SK-N-SH treated with all-trans-retinoic acid at 6 μM for 48 hours (cell line): ENCODE measurements around the gene BBS10.

ENCODE experiments used
- ATAC-seq: fragments of 200-7000 bp; cut with Tn5 transposase; 3 replicates; pipeline ENCODE4 v1.9.1; 2020; ENCODE audit warnings: mild to moderate bottlenecking, moderate library complexity
- ARNTL ChIP-seq: fragments of 450-650 bp; formaldehyde crosslinking; IDR thresholded peaks from 2 replicates; pipeline ENCODE4 v1.5.0; 2020; ENCODE audit warnings: low read depth, mild to moderate bottlenecking, moderate library complexity, borderline replicate concordance
- BACH2 ChIP-seq: fragments of 250-450 bp; sonication (Bioruptor Pico); IDR thresholded peaks from 2 replicates; pipeline ENCODE4 v1.9.0; 2021; ENCODE audit warnings: mild to moderate bottlenecking, borderline replicate concordance
- CREB5 ChIP-seq: fragments of 250-450 bp; sonication (Bioruptor Pico); IDR thresholded peaks from 2 replicates; pipeline ENCODE4 v1.5.1; 2020; ENCODE audit warnings: low read depth, mild to moderate bottlenecking, moderate library complexity
- CSDC2 ChIP-seq: fragments of 250-450 bp; sonication (Bioruptor Pico); IDR thresholded peaks from 2 replicates; pipeline ENCODE4 v1.5.0; 2020; ENCODE audit warnings: mild to moderate bottlenecking, moderate library complexity
- CSRNP3 ChIP-seq: fragments of 250-450 bp; sonication (Bioruptor Pico); IDR thresholded peaks from 2 replicates; pipeline ENCODE4 v1.5.1; 2021; ENCODE audit warnings: mild to moderate bottlenecking, moderate library complexity
- GLIS3 ChIP-seq: fragments of 250-450 bp; sonication (Bioruptor Pico); IDR thresholded peaks from 2 replicates; pipeline ENCODE4 v1.5.0; 2020; ENCODE audit warnings: mild to moderate bottlenecking, moderate library complexity
- ISL1 ChIP-seq: fragments of 250-450 bp; sonication (Bioruptor Pico); IDR thresholded peaks from 2 replicates; pipeline ENCODE4 v2.1.2; 2022; ENCODE audit warnings: mild to moderate bottlenecking, moderate library complexity
- OSR1 ChIP-seq: fragments of 250-450 bp; sonication (Bioruptor Pico); IDR thresholded peaks from 2 replicates; pipeline ENCODE4 v1.8.0; 2022; ENCODE audit warnings: moderate library complexity, mild to moderate bottlenecking, inconsistent platforms
- PATZ1 ChIP-seq: fragments of 250-450 bp; sonication (Bioruptor Pico); IDR thresholded peaks from 2 replicates; pipeline ENCODE4 v1.8.0; 2020; ENCODE audit warnings: mild to moderate bottlenecking, moderate library complexity, borderline replicate concordance
- POU6F1 ChIP-seq: fragments of 250-450 bp; sonication (Bioruptor Pico); IDR thresholded peaks from 2 replicates; pipeline ENCODE4 v1.8.0; 2021; ENCODE audit warnings: low read depth, mild to moderate bottlenecking, moderate library complexity, borderline replicate concordance
- PPARA ChIP-seq: fragments of 250-450 bp; sonication (Bioruptor Pico); IDR thresholded peaks from 2 replicates; pipeline ENCODE4 v1.5.0; 2020; ENCODE audit warnings: mild to moderate bottlenecking, borderline replicate concordance
- RARB ChIP-seq: fragments of 250-450 bp; sonication (Bioruptor Pico); IDR thresholded peaks from 2 replicates; pipeline ENCODE4 v1.8.0; 2021; ENCODE audit warnings: mild to moderate bottlenecking, moderate library complexity
- SNAI2 ChIP-seq: fragments of 250-450 bp; sonication (Bioruptor Pico); IDR thresholded peaks from 2 replicates; pipeline ENCODE4 v1.5.0; 2020; ENCODE audit warnings: mild to moderate bottlenecking, moderate library complexity
- TCF4 ChIP-seq: fragments of 250-450 bp; sonication (Bioruptor Pico); IDR thresholded peaks from 2 replicates; pipeline ENCODE4 v1.8.0; 2021; ENCODE audit warnings: mild to moderate bottlenecking, moderate library complexity, borderline replicate concordance
- TOX ChIP-seq: fragments of 250-450 bp; sonication (Bioruptor Pico); IDR thresholded peaks from 2 replicates; pipeline ENCODE4 v1.8.0; 2021; ENCODE audit warnings: mild to moderate bottlenecking, moderate library complexity, borderline replicate concordance
- TSHZ2 ChIP-seq: fragments of 250-450 bp; sonication (Bioruptor Pico); IDR thresholded peaks from 2 replicates; pipeline ENCODE4 v1.5.0; 2020; ENCODE audit warnings: mild to moderate bottlenecking, moderate library complexity
- ZC3H10 ChIP-seq: fragments of 250-450 bp; sonication (Bioruptor Pico); IDR thresholded peaks from 2 replicates; pipeline ENCODE4 v1.5.1; 2021; ENCODE audit warnings: mild to moderate bottlenecking, moderate library complexity
- ZFP3 ChIP-seq: fragments of 250-450 bp; sonication (Bioruptor Pico); IDR thresholded peaks from 2 replicates; pipeline ENCODE4 v1.5.0; 2020; ENCODE audit warnings: mild to moderate bottlenecking, moderate library complexity
- ZFP30 ChIP-seq: fragments of 450-650 bp; formaldehyde crosslinking; IDR thresholded peaks from 2 replicates; pipeline ENCODE4 v1.5.0; 2022; ENCODE audit warnings: mild to moderate bottlenecking, moderate library complexity
- ZNF565 ChIP-seq: fragments of 450-650 bp; formaldehyde crosslinking; conservative IDR thresholded peaks from 2 replicates; pipeline ENCODE4 v1.5.0; 2020; ENCODE audit warnings: low read depth, mild to moderate bottlenecking, moderate library complexity
- ZNF70 ChIP-seq: fragments of 450-650 bp; formaldehyde crosslinking; IDR thresholded peaks from 2 replicates; pipeline ENCODE4 v1.5.0; 2020; ENCODE audit warnings: mild to moderate bottlenecking, moderate library complexity
- ZNF8 ChIP-seq: fragments of 450-650 bp; formaldehyde crosslinking; IDR thresholded peaks from 2 replicates; pipeline ENCODE4 v1.5.0; 2020; ENCODE audit warnings: mild to moderate bottlenecking, moderate library complexity

BBS10 gene

GRCh38 chr12:76311796-76312195 lies 36.4 kb downstream of the BBS10 start (continued):
- no peak for TF ChIP-seq CSDC2
- no peak for TF ChIP-seq TSHZ2 (CRISPR knock-in tag)
- TF ChIP-seq ZC3H10 (CRISPR knock-in tag), result no peak
- no peak for TF ChIP-seq PPARA (CRISPR knock-in tag)
- TF ChIP-seq ISL1, result no peak
- TF ChIP-seq, all 23 proteins: peak for 0

GRCh38 chr12:76310110-76310509 lies 38.1 kb downstream of the BBS10 start:
- TF ChIP-seq PPARA (CRISPR knock-in tag) (no peak), OSR1 (CRISPR knock-in tag) (no peak), SNAI2 (CRISPR knock-in tag) (no peak), ZC3H10 (CRISPR knock-in tag) (no peak), ZFP3 (CRISPR knock-in tag) (no peak)
- peak; percentile 74 for ATAC-seq

- no peak for TF ChIP-seq SNAI2 (CRISPR knock-in tag)
- TF ChIP-seq ZNF565, result no peak
- no peak for TF ChIP-seq GLIS3 (CRISPR knock-in tag)
- no peak for TF ChIP-seq BACH2 (CRISPR knock-in tag)
- TF ChIP-seq PPARA (CRISPR knock-in tag), result no peak
- no peak for TF ChIP-seq ZNF70 (CRISPR knock-in tag)
- TF ChIP-seq OSR1 (CRISPR knock-in tag), result no peak
- no peak for TF ChIP-seq POU6F1 (CRISPR knock-in tag)
- no peak for ATAC-seq
Observed at GRCh38 chr12:76308866-76309265, 39.3 kb downstream of the BBS10 start.

GRCh38 chr12:76307083-76307482 lies 41.1 kb downstream of the BBS10 start:
- ATAC-seq, result no peak
- TF ChIP-seq ARNTL (no peak), POU6F1 (CRISPR knock-in tag) (no peak), RARB (no peak), CSDC2 (no peak), ZNF565 (no peak), ZFP3 (CRISPR knock-in tag) (no peak), TOX (no peak), BACH2 (CRISPR knock-in tag) (no peak), ZFP30 (CRISPR knock-in tag) (no peak), ZNF8 (CRISPR knock-in tag) (no peak), ZNF70 (CRISPR knock-in tag) (no peak), ISL1 (no peak), PPARA (CRISPR knock-in tag) (no peak), GLIS3 (CRISPR knock-in tag) (no peak)

- no peak for ATAC-seq
Observed at GRCh38 chr12:76303989-76304460, 44.2 kb downstream of the BBS10 start.

More at GRCh38 chr12:76303989-76304460, 44.2 kb downstream of the BBS10 start:
- no peak for TF ChIP-seq ZNF70 (CRISPR knock-in tag)
- TF ChIP-seq TOX, result no peak
- no peak for TF ChIP-seq ARNTL
- no peak for TF ChIP-seq ZNF8 (CRISPR knock-in tag)
- TF ChIP-seq RARB, result no peak
- TF ChIP-seq TCF4 (CRISPR knock-in tag), result no peak
- TF ChIP-seq ZC3H10 (CRISPR knock-in tag), result no peak
- no peak for TF ChIP-seq PATZ1 (CRISPR knock-in tag)
- TF ChIP-seq ZFP30 (CRISPR knock-in tag), result no peak
- TF ChIP-seq CSRNP3 (CRISPR knock-in tag), result no peak
- TF ChIP-seq ISL1, result no peak
- TF ChIP-seq CREB5 (CRISPR knock-in tag), result no peak
- no peak for TF ChIP-seq OSR1 (CRISPR knock-in tag)
